SW 1271 (cell line): ENCODE measurements around the gene PYHIN1.
"Not testable (repeated sequence)": the region's sequence is repeated elsewhere in the genome, so short reads cannot be mapped to it uniquely, and the experiment has no call there.

Experiments
- DNase-seq, 2 experiments: peaks; one replicate each; lab custom pipeline; 2025; lab: John Stamatoyannopoulos, UW

The PYHIN1 gene

DNA sequence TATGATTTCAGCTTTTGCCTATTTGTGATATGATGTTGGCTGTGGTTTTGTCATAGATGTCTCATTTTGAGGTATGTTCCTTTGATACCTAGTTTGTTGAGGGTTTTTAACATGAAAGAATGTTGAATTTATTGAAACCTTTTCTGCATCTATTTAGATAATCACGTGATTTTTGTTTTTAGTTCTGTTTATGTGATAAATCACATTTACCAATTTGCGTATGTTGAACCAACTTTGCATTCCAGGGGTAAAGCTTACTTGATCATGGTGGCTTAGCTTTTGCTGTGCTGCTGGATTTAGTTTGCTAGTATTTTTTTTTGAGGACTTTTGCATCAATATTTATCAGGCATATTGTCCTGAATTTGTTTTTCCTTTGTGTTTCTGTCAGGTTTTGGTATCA, 51.9 kb downstream of the PYHIN1 start:
- no peak for DNase-seq

DNA sequence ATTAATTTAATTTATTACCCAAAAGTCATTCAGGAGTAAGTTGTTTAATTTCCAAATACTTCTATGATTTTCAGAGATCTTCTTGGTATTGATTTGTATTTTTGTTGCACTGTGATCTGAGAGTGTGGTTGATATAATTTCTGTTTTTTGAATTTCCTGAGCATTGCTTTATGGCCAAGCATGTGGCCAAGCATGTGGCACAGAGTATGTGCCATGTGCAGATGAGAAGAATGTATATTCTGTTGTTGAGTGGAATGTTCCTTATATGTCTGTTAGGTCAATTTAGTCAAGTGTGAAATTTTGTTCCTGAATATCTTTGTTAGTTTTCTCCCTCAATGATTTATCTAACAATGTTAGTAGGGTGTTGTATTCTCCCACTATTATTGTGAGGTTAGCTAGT, 53.0 kb downstream of the PYHIN1 start:
- DNase-seq, result no peak

DNA sequence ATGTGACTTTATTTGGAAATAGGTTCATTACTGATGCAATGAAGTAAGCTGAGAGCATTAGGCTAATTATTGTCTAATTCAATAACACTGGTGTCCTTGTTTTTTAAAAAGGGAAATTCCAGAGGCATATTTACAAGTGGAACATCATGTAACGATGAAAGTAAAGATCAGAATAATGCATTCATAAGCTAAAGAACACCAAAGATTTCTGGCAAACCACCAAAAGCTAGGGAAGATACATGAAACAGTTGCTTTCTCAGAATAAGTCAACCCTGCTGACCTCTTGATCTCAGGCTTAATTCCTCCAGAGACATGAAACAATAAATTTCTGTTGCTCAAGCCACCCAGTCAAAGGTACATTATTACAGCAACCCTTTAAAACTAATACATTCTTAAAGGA, 58.1 kb downstream of the PYHIN1 start:
- no peak for DNase-seq

DNA sequence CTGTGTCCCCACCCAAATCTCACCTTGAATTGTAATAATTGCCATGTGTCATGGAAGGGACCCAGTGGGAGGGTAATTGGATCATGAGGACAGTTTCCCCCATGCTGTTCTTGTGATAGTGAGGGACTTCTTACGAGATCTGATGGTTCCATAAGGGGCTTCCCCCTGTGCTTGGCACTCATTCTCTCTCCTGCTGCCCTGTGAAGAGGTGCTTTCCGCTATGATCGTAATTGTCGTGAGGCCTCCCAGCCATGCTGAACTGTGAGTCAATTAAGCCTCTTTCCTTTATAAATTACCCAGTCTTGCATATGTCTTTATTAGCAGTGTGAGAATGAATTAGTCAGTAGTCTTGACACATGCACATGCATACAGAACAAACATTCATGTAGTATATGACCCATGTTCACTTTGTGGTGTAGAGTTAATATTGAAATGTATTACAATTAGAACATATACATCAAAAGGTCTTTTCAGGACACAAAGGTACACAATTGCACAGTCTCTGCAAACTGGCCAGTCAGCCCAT, 61.5 kb downstream of the PYHIN1 start:
- no peak for DNase-seq

DNA sequence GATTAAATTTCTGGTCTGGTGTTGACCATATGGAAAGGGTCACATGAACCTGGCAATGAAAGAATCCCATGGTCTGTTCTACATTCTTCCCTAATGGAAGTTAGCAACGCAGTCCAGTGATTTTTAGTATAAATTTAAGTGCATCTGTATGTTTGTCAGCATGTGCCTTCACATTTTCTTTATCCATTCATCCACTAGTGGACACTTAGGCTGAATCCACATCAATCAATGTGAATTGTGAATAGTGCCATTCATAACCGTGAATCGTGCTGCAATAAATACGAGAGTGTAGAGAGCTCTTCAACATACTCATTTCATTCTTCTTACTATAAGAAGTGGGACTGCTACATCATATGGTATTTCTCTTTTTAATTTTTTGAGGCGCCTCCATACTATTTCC, 65.6 kb downstream of the PYHIN1 start:
- no peak for DNase-seq

DNA sequence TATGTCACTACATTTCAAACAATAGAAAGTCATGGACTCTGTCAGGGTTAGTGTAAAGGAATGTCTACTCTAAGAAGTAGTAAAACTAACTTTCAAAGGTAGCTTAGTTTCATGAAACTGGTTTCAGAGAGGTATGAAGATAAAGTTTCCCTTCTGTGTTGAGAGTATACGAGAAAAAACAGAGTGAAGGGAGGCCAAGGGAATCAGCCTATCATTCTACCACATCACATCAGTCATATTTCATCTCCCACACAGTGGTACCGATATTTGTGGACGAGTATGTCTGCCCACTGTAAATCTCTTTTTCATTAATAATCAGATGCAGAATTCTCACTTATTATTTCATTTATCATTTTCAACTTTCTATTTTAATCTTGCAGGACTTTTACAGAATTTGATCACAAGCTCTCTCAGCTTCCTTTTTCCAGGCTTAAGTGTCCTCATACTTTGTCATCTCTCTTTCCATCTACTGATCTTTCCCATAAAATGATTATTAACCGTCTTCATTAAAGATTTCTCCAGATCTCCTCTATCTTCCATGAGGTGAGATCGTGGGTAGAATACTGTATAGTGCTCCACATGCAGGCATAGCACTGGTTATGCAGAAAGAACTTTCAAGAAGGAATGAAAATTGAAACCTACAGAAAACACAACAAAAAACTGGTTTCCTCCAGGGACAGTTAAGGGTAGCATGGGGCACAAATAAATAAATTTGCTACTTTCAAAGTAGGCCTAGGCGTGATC, 66.9 kb downstream of the PYHIN1 start:
- DNase-seq, result no peak

DNA sequence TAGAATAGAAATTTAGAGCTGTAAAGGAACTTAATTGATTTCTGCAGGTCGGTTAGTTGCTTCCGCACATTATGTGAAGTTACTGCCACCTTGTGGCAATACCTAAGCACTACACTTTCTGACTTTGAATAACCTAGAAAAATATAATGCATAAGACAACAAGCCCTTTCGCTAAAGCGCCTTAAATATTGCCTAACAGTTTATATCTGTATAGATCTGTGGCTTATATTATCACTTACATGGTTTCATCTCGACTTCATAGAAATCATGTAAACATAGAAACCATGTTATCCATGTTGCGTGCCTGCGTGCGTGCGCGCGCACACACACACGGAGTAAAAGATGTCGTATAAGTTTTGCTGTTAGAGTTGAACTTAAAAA, 67.4 kb downstream of the PYHIN1 start:
- peak in 1 of 2 experiments; percentile 38 for DNase-seq

DNA sequence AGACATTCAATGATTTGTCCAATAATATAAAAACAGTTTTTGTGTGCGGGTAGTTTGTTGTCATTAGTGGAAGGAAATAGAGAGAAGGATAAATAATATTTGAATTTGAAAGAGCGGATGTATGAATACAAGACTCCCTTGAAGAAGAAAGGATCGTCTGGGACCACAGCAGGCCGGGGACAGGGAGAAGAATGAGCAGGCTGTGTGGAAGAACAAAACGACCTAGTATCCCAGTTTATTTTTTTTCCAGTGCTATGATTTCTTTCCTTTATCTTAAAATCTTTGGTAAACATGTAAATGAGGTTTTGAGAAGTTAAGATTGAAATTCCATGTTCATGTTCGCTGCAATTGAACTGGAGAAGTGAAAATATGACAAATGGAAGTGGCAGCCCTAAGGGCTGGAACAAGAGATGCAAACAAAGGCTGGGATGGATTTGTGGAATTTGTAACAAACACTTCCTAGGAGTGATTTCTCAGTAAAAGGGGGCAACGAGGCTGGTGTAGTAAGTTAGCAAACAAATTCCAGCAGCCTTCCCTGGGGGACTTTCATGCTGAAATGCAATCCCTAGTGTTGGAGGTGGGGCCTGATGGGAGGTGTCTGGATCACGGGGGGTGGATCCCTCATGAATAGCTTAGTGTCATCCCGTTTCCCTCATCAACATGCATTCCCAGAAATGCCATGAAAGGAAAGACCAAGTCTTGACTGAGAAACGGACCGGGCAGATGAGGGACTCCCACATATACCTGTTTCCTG, 68.1 kb downstream of the PYHIN1 start:
- DNase-seq, result peak in 1 of 2 experiments; percentile 49

DNA sequence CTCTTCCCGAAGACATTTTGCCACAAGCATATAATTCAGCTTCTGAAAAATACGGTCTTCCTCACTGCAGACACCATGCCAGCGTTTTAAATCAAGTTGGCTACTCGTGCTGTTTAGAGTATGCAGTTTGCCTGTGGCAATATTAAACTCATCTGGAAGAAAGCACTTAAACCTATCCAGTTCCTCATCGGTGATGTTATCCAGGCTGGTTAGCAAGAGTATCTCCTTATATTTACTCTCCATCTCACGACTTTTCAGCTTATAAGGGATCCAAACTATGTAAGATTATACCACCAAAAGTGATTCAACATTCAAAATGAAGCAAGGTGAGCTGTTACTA, 68.7 kb downstream of the PYHIN1 start:
- DNase-seq, result no peak

DNA sequence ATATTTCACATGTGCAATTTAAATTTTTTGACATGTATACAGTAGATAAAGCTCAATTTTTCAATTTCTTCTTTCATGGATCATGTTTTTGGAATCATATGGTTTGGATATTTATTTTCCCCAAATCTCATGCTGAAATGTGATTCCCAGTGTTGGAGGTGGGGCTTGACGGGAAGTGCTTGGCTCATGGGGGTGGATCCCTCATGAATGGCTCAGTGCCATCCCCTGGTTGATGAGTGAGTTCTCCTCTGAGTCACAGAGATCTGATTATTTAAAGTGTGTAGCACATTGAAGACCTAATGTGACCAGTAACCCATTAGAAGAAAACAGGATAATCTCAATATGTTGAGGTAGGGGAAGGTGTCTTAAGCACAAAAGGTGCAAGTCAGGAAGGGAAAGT, 69.3 kb downstream of the PYHIN1 start:
- peak; percentile 48 to 60 for DNase-seq

DNA sequence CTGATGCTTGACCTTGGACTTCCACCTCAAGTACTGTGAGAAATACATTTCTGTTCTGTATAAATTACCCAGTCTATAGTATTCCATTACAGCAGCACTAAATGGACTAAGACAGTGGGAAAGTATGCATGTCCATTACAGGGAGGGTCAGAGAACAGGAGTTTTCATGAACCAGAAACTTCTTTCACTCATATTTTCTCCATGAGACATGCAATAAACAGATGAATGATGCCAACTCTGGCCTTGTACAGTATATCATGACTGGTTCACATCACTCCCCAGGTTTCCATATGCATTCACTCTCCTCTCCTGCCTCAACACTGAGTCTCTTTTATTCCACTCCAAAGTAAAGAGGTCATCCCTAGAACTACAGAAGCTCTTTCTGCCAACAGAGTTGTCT, 73.8 kb downstream of the PYHIN1 start:
- DNase-seq, result no peak

DNA sequence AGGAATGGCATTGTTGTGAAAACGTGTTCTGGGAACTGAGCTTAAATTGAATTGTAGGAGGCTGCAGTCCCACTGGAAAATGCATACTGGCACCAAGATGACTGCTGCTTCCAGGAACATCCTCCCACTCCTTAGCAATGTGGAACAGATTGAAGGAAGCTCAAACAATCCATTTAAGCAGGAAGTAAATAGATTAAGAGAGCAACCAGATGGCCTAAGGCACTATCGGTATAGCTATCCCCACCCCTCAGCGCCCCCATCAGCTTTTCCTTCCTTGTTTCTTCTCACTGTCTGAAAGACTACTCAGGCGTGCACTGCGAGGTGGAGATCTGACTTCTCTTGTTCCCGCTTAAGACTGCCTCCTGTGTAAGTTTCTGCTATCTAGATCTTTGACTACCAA, 74.3 kb downstream of the PYHIN1 start:
- DNase-seq, result no peak

DNA sequence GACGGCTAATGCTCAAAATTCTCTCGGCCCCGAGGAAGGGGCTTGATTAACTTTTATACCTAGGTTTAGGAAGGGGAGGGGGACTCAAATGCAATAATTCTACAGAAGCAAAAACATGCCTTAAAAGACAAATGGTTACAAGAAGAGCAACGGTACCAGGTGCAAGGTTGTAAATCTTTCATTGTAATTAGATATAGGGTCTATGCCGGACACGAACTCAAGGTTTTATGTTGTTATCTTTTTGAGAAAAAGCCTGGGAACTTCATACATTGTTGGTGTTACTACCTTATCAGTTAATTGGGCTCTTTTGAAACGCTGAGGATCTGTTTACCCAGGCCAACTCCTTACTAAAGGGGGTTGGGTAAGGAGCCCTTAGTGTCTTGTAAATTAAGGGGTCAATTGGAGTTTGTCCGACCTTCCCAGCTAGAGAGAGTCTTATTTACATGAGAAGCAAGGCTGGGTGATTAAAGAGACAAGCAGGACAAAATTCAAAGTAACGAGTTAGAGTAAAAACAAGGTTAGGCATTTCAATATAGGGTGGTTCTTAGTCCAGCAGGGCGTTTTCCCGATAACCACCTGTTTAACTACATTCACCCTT, 75.0 kb downstream of the PYHIN1 start:
- not testable (repeated sequence) for DNase-seq

DNA sequence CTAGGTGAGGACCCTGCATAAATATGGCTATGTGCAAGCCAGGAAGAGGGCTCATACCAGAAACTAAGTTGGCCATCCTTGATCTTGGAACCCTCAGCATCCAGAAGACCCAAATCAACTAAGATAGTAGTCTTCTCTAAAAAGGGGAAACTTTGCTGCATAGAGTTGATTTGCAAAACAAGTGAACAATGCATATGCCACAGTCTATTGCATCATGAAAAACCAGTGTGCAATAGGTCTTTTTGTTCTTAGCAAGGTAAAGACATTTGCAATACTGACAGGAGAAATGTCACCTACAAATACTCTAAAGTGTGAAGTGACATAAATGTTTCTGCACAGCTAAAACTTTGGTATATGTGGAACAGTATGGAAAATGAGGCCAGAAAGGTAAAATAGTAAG, 76.4 kb downstream of the PYHIN1 start:
- DNase-seq, result no peak

DNA sequence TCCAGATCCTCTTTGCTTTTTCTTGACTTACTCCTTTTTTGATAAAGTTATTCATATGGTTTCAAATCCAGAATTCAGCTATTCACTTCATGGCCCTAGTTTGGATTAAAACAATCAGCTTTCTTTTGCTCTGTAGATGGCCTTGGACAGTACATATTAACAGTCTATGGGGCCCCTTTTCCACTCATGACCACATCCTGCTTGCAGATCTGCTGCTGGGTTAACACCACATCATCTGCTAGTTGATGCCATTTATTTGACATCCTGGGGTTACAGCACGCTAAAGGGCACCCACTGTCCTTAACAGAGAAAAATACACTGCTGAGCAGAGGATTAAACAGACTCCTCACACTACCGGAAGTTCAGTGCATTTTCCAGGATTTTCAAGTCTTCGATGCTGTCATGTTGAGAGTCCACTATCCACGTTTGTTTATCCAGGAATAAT, 77.4 kb downstream of the PYHIN1 start:
- no peak for DNase-seq

DNA sequence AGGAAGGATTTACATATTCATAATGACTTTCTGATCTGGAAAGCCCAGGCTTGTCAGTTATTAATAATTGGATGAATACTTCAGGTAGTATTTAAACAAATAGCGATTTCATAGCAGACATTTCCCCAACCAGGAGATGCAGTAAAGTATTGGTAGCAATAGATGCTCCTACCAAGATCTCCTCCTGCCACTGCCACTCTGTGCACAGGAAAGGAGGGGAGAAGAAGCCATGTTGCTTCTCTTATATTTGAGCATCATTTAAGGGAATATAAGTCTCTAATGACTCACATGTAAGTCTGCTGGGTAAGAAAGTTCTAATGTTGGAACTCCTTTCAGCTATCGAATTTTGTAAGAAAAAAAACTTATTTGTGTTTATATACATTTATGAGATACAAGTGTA, 77.9 kb downstream of the PYHIN1 start:
- peak in 1 of 2 experiments; percentile 51 for DNase-seq

DNA sequence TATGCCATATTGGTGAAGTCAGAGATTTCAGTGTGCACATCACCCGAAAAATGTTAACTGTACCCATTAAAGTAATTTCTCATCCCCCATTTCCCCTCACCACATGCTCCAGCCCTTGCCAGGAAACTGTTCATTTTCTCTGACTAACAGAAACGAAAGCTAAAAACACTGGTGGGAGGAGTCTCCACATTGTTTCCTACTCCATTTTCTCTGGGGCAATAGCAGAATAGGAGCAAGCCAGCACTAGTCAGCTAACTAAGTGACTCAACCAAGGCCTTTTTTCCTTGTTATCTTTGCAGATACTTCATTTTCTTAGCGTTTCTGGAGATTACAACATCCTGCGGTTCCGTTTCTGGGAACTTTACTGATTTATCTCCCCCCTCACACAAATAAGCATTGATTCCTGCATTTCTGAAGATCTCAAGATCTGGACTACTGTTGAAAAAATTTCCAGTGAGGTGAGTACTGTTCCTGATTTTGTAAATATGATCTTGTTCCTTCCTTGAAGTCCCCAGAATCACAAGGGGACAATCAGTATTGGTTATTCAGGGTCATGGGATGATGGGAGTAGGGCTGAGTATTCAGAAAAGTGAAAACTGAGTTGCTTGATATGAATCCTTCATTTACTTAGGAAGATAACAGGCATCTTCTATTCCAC, 78.5 kb downstream of the PYHIN1 start, which contains the start of gene IFI16:
TSS of gene IFI16 (plus strand) at position 204 of the 658 bp plus-strand sequence. CDS start 4,774 bp downstream, outside the sequence.
- DNase-seq, result peak; percentile 53 to 81

DNA sequence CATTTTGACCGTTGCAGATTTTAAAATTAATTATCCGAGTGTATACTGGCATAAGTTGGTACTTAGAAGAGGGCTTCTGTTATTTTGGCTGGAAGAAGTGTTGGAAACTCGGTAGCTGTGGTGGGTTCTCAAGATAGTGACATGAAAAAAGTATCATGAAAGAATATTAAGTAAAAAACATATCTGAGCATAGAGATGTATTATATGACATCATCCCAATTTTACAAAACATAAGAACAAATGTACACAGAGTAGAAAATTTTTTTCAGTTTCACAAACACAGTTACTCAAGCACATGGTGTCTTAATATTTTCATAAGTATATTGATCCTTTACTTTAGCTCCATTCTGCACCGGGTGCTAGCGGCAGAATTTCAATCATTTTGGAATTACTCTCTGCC, 79.0 kb downstream of the PYHIN1 start:
- no peak for DNase-seq

DNA sequence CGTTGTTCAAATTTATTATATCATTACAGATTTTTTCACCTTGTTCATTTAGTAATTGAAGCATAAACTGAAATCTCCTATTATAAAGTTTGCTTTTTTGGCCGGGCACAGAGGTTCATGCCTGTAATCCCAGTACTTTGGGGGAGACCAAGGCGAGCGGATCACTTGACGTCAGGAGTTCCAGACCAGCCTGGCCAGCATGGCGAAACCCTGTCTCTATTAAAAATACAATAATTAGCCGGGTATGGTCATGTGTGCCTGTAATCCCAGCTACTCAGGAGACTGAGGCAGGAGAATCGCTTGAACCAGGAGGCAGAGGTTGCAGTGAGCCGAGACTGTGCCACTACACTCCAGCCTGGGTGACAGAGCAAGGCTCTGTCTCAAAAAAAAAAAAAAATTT, 79.6 kb downstream of the PYHIN1 start:
- not testable (repeated sequence) for DNase-seq

DNA sequence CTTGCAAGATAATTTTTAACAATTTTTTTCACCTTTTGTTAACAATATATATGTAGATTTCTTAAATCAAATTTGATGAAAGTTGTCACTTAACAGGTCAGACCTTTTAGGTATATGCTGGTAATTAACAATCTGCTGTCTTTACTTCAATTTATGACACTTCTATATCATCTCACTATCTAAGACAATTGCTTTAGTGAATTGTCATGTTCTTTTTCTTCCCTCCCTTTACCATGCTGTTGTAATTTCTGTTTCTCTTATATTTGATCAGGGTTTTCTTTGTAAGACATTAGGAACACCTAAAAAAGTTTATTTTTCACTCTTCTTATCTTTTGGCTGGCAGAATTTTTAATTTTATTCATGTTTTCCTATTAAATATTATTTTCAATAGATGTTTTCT, 80.4 kb downstream of the PYHIN1 start:
- no peak for DNase-seq

DNA sequence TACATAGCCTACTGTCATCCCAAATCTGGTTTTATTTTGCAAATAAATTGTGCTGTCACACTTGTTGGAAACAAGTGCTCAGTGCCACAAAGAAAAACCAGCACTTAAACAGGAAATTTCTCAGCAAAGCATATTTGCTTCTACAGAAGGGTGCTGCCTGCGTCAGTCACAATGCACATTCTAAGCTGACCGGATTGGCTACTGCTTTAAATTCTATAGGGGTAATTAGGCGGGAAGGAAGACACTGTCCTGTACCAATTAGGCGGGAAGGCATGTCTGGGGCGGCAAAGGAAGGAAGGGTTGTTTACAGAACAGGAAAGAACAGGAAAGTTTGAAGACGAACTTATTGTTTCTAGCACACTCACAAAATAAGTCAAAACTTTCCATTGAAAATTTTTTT, 81.1 kb downstream of the PYHIN1 start:
- peak; percentile 5 to 67 for DNase-seq

DNA sequence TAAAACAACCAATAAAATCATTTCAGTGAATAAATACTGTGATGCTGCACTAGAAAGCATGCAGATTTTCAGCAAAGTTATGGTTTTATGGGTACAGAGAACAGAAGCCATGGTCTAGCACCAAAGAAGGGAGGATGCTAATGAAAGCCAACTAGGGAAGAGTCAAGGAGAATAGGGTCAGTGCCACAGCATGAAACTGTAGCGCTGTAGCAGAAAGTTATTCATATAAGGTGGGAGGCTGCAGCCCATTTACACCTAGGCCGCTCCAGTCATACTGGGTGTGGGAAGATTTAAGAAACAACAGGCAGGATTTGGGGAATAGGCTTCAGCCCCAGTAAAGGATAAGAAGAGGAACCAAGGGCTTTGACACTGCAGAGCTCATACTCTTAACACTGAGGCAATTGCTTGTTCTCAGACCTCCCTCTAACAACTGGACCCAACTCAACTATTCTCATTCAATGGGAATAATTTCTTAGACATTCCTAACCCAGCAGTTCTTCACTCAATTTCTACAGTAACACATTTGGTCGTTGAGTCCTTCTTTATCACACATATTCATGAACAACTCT, 82.7 kb downstream of the PYHIN1 start:
- DNase-seq, result no peak
